ENCODE data around the gene ATF2. TPM values are rescaled to one million over a fixed set of nuclear protein-coding genes. Genes with fewer than 3 reads are reported as not detected.
"Not testable (repeated sequence)": the region's sequence is repeated elsewhere in the genome, so short reads cannot be mapped to it uniquely, and the experiment has no call there.

ATF2 gene
- total and polyA plus RNA-seq, 2 donors (not counting 3 experiments of a cell fraction or from before 2014, with no cell fraction given): 36.3 to 57.1 TPM

- Histone ChIP-seq H3K9me1 (replicated peaks; ENCODE audit: control insufficient read depth, extremely low read depth, insufficient read depth, low read length) (no peaks in the 10 kb centered on the region), H3K4me3 (replicated peaks in 1 of 3; ENCODE audit: insufficient read depth in 1 of 3, low read depth in 1 of 3, low read length in 3 of 3) (no peak overlapping the region), H3K4me1 (ENCODE audit: control insufficient read depth, extremely low read depth, insufficient read depth, low read length) (no peaks in the 10 kb centered on the region), H2AFZ (ENCODE audit: low read depth, low read length) (no peak overlapping the region), H3K27me3 (ENCODE audit: control insufficient read depth in 2 of 2, insufficient read depth in 2 of 2, low read length in 2 of 2) (no peaks in the 10 kb centered on the region), H3K4me2 (ENCODE audit: insufficient read depth, low read length) (no peak overlapping the region), H3K9me3 (replicated peaks; ENCODE audit: control insufficient read depth, insufficient read depth, low read length) (no peaks in the 10 kb centered on the region), H4K20me1 (replicated peaks; ENCODE audit: control insufficient read depth, extremely low read depth, insufficient read depth, low read length) (peaks cover 3% of the 10 kb centered on the region), H3K27ac (ENCODE audit: insufficient read depth, low read depth, low read length) (no peak overlapping the region), H3K9ac (replicated peaks; ENCODE audit: extremely low read depth, insufficient read depth, low read length) (no peak overlapping the region), H3K79me2 (ENCODE audit: control insufficient read depth, insufficient read depth, low read length) (peaks cover 24% of the 10 kb centered on the region), H3K36me3 (ENCODE audit: control insufficient read depth in 2 of 2, extremely low read depth in 1 of 2, insufficient read depth in 2 of 2, low read length in 2 of 2) (peaks cover 0 to 5% of the 10 kb centered on the region in 2 experiments)
- no TSS peak for BruUV-seq (replicated peaks)
- TF ChIP-seq POLR2AphosphoS5 (IDR thresholded peaks at IDR 0.05; ENCODE audit: insufficient read depth, low read depth, low read length): no peak
- no peak for TF ChIP-seq GATA2 (IDR thresholded peaks at IDR 0.05; ENCODE audit: insufficient read depth, insufficient read length, low read depth, low read length)
- TF ChIP-seq, protein P1, sequence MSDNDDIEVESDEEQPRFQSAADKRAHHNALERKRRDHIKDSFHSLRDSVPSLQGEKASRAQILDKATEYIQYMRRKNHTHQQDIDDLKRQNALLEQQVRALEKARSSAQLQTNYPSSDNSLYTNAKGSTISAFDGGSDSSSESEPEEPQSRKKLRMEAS (IDR thresholded peaks at IDR 0.05; ENCODE audit: insufficient read depth, insufficient read length): no peak
- DNase-seq (ENCODE audit: low read depth, low spot score): no peak
- POLR2A ChIA-PET: no interaction called here
- FAIRE-seq: no peak
- dilution Hi-C loops (cut with MboI; ENCODE audit: extremely low pct_ligation_motif_present, low sequenced_read_pairs): no loop called here
- CTCF ChIA-PET: no interaction called here
- intact Hi-C loops (cut with micrococcal nuclease): no loop called here
Observed at GRCh38 chr2:175123254-175123653, 44.7 kb downstream of the ATF2 start.

DNA sequence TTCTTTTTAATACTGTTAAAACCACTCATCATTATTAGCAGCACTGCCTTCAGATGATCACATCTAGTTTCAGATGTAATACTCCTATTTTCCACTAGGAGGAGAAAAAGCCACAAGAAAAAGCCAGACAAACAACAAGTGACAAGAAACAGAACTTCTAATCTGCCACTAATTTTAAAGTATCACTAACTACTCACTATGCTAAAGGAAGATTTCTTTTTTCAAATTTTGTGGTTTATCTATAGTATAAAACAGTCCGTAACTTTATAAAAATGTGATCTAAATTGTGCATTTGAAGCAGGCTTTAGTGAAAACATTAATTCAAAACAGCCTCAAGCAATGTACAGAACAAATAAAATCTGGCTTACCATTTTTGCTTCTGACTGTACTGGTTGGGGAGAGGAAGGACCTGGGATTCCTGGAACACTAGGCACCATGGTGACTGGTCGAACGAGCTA is 56.8 kb downstream of the ATF2 start:
- H3K79me2 ChIP-seq (ENCODE audit: control insufficient read depth, insufficient read depth, low read length): no peaks in the 10 kb centered on the region
- no peaks in the 10 kb centered on the region for H4K20me1 ChIP-seq (replicated peaks; ENCODE audit: control insufficient read depth, extremely low read depth, insufficient read depth, low read length)
- H3K27ac ChIP-seq (ENCODE audit: insufficient read depth, low read depth, low read length): no peak overlapping the region
- H3K9ac ChIP-seq (replicated peaks; ENCODE audit: extremely low read depth, insufficient read depth, low read length): no peak overlapping the region
- H2AFZ ChIP-seq (ENCODE audit: low read depth, low read length): no peak overlapping the region
- no peaks in the 10 kb centered on the region for H3K27me3 ChIP-seq (ENCODE audit: control insufficient read depth in 2 of 2, insufficient read depth in 2 of 2, low read length in 2 of 2)
- H3K9me3 ChIP-seq (replicated peaks; ENCODE audit: control insufficient read depth, insufficient read depth, low read length): no peaks in the 10 kb centered on the region
- H3K36me3 ChIP-seq (ENCODE audit: control insufficient read depth in 2 of 2, extremely low read depth in 1 of 2, insufficient read depth in 2 of 2, low read length in 2 of 2): peaks cover 5 to 8% of the 10 kb centered on the region in 2 experiments
- H3K4me1 ChIP-seq (ENCODE audit: control insufficient read depth, extremely low read depth, insufficient read depth, low read length): no peaks in the 10 kb centered on the region
- POLR2A ChIA-PET: no interaction called here
- peak; percentile 63 for DNase-seq (ENCODE audit: low read depth, low spot score)
- no TSS peak for BruUV-seq (replicated peaks)
- intact Hi-C loops (cut with micrococcal nuclease) (loop anchor here (1.0 to 10.0 kb wide), 3 partner anchors 75 to 409 kb away; no protein-coding TSS in a partner anchor), dilution Hi-C loops (cut with MboI; ENCODE audit: extremely low pct_ligation_motif_present, low sequenced_read_pairs) (no loop called here)
- peak; percentile 46 for FAIRE-seq
- H3K4me2 ChIP-seq (ENCODE audit: insufficient read depth, low read length): no peak overlapping the region
- TF ChIP-seq, protein P2, sequence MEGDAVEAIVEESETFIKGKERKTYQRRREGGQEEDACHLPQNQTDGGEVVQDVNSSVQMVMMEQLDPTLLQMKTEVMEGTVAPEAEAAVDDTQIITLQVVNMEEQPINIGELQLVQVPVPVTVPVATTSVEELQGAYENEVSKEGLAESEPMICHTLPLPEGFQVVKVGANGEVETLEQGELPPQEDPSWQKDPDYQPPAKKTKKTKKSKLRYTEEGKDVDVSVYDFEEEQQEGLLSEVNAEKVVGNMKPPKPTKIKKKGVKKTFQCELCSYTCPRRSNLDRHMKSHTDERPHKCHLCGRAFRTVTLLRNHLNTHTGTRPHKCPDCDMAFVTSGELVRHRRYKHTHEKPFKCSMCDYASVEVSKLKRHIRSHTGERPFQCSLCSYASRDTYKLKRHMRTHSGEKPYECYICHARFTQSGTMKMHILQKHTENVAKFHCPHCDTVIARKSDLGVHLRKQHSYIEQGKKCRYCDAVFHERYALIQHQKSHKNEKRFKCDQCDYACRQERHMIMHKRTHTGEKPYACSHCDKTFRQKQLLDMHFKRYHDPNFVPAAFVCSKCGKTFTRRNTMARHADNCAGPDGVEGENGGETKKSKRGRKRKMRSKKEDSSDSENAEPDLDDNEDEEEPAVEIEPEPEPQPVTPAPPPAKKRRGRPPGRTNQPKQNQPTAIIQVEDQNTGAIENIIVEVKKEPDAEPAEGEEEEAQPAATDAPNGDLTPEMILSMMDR (IDR thresholded peaks at IDR 0.05; ENCODE audit: extremely low read depth in 1 of 2, insufficient read depth in 1 of 2, low read depth in 1 of 2, low read length in 2 of 2): peak; percentile 24 to 42
- TF ChIP-seq EZH2 (IDR thresholded peaks at IDR 0.05; ENCODE audit: borderline replicate concordance, low read depth, low read length, severe bottlenecking): no peak
- H3K9me1 ChIP-seq (replicated peaks; ENCODE audit: control insufficient read depth, extremely low read depth, insufficient read depth, low read length): no peaks in the 10 kb centered on the region
- CTCF ChIA-PET: interaction anchor here (0.7 to 2.2 kb wide), 5 partner anchors 9 to 218 kb away, joined by 3 to 7 read pairs (median 5); no protein-coding TSS in a partner anchor
- H3K4me3 ChIP-seq (replicated peaks in 1 of 3; ENCODE audit: insufficient read depth in 1 of 3, low read depth in 1 of 3, low read length in 3 of 3): no peak overlapping the region

DNA sequence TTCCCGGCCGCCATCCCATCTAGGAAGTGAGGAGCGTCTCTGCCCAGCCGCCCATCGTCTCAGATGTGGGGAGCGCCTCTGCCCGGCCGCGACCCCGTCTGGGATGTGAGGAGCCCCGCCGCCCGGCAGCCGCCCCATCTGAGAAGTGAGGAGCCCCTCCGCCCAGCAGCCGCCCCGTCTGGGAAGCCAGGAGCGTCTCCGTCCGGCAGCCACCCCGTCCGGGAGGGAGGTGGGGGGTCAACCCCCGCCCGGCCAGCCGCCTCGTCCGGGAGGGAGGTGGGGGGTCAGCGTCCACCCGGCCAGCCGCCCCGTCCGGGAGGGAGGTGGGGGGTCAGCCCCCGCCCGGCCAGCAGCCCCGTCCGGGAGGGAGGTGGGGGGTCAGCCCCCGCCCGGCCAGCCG is 59.9 kb downstream of the ATF2 start:
- intact Hi-C loops (cut with micrococcal nuclease); POLR2A ChIA-PET; H3K9me3 ChIP-seq (replicated peaks; ENCODE audit: control insufficient read depth, insufficient read depth, low read length); H3K4me2 ChIP-seq (ENCODE audit: insufficient read depth, low read length); H4K20me1 ChIP-seq (replicated peaks; ENCODE audit: control insufficient read depth, extremely low read depth, insufficient read depth, low read length); DNase-seq (ENCODE audit: low read depth, low spot score); dilution Hi-C loops (cut with MboI; ENCODE audit: extremely low pct_ligation_motif_present, low sequenced_read_pairs); H3K36me3 ChIP-seq (ENCODE audit: control insufficient read depth in 2 of 2, extremely low read depth in 1 of 2, insufficient read depth in 2 of 2, low read length in 2 of 2); BruUV-seq (replicated peaks); H3K4me3 ChIP-seq (replicated peaks in 1 of 3; ENCODE audit: insufficient read depth in 1 of 3, low read depth in 1 of 3, low read length in 3 of 3); CTCF ChIA-PET; H3K4me1 ChIP-seq (ENCODE audit: control insufficient read depth, extremely low read depth, insufficient read depth, low read length); H3K27ac ChIP-seq (ENCODE audit: insufficient read depth, low read depth, low read length); H3K79me2 ChIP-seq (ENCODE audit: control insufficient read depth, insufficient read depth, low read length); H3K27me3 ChIP-seq (ENCODE audit: control insufficient read depth in 2 of 2, insufficient read depth in 2 of 2, low read length in 2 of 2); H3K9me1 ChIP-seq (replicated peaks; ENCODE audit: control insufficient read depth, extremely low read depth, insufficient read depth, low read length); H3K9ac ChIP-seq (replicated peaks; ENCODE audit: extremely low read depth, insufficient read depth, low read length); H2AFZ ChIP-seq (ENCODE audit: low read depth, low read length); FAIRE-seq: not testable (repeated sequence)

All from endothelial cell of umbilical vein (primary cell).